Hippocampal formation (tissue), 2 donors: ENCODE results near the gene JRKL.
"Not testable (repeated sequence)": the region's sequence is repeated elsewhere in the genome, so short reads cannot be mapped to it uniquely, and the experiment has no call there.

Experiments used
- DNase-seq, 2 donors: peaks; one replicate each; lab custom pipeline; 2025; lab: John Stamatoyannopoulos, UW

JRKL gene

DNA sequence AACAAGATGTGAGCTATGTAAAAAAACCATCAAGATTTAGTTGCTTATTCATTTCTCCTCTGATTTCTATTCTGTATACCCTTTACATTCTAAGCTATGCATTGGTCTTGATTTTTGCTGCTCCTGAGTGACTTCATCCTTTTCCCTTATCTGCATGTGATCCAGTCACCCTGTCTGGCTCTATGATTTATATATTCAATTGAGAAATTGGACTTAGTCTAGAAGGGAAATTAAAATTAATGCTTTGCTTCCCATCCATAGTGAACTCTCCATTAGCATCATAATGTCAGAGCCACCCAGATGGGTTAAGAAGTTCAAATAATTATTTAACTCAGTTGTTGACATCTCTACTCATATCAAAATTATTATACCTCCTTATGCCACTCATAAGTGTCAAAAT, 5.0 kb downstream of the JRKL start:
- no peak for DNase-seq

DNA sequence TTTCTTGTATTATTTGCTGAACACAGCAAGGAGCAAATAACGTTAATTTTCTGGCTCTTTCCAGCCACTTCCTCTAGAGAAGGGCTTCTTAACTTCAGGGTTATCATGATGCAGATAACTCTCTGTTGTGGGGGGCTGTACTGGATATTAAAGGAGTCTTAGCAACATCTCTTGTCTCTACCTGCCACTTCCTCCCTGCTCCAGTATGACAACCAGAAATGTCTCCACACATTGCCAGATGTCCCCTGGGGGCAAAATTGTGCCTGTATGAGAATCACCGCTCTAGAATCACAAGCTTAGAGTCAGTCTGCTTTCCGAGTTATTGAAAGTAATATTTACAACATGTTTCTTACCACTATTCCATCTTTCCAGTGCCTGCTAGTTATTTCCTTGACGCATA, 6.8 kb downstream of the JRKL start:
- no peak for DNase-seq

DNA sequence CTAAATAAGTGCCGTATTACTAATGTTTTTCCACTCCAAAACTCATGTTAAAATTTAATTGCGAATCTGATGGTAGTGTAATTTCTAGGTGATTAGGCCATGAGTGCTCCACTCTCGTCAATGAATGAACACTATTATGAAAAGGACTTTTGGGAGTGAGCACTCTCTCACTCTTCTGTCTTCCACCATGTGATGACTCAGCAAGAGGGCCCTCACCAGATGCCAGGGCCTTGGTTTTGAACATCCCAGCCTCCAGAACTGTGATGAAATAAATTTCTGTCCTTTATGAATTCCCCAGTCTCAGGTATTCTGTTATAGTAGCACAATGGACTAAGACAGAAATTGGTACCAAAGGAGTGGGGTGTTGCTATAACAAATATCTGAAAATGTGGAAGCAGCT, 8.1 kb downstream of the JRKL start:
- DNase-seq, result no peak

DNA sequence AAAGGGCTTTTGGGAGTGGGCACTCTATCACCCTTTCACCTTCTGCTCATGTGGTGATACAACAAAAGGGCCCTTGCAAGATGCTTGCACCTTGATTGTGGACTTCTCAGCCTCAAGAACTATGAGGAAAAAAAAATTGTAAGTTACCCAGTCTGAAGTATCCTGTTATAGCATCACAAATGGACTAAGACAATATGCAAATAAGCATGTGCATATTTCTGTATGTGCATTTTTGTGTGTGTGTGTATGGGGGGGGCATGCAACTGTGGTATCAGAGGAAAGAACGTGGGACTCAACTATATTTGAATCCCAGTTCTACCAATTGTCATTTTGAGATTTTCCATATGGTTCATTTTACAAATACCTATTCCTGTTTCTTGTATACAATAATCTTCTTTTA, 10.9 kb downstream of the JRKL start:
- no peak for DNase-seq

DNA sequence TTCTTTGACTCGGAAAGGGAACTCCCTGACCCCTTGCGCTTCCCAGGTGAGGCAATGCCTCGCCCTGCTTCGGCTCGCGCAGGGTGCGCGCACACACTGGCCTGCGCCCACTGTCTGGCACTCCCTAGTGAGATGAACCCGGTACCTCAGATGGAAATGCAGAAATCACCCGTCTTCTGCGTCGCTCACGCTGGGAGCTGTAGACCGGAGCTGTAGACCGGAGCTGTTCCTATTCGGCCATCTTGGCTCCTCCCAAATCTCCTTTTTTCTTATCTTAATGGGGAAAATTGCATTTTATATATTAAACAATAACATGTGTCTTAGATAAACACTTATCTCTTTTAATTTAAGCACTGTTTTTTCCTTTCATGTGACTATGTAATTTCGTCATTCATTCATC, 21.6 kb downstream of the JRKL start:
- not testable (repeated sequence) for DNase-seq

DNA sequence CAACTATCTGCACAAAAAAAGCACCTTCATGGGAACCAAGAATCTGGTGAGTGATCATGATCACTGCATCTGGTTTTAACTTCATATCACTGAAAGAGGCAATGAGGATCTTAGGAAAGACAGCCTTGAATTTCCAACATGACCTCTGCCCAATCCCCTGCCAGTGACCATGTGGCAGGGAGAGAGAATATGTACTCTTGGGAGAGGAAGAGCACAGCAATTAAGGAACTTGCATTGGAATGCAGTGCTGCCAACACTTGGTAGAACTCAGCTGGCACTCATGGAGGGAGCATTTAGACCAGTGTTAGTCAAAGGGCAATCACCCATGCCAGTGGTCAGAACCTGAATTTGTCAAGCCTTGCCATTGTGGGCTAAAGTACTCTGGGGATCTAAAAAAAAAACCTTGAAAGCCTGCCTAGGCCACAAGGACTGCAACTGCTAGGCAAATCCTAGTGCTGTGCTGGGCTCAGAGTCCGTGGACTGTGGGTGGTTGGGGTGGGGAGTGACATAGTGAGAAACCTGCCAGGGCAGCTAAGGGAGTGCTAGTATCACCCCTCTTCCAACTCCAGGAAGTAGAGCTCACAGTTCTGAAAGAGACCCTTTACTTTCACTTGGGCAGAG, 23.1 kb downstream of the JRKL start:
- no peak for DNase-seq

DNA sequence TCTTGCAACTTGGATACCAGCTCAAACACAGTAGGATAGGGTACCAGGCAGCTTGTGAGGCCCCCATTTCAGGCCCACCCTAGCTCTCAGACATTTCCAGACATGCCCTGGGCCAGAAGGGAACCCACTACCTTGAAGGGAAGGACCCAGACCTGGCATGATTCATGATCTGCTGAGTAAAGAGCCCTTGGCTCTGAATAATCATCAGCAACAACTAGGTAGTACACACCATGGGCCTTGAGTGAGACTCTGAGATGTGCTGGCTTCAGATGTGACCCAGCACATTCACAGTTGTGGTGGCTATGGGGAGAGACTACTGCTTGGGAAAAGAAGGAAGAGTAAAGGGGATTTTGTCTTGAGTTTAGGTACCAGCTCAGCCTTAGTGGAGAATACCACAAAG, 23.6 kb downstream of the JRKL start:
- no peak for DNase-seq

DNA sequence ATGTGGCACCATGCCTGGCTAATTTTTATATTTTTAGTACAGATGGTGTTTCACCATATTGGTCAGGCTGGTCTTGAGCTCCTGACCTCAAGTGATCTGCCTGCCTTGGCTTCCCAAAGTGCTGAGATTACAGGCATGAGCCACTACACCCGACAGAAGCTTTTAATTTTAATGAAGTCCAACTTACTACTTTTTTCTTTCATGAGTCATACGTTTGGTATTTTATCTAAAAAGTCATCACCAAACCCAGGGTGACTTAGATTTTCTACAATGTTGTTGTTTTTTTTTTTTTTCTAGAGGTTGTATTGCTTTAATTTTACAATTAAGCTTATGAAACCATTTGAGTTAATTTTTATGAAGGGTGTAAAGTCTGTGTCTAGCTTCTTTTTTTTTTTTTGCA, 34.9 kb downstream of the JRKL start:
- no peak for DNase-seq

DNA sequence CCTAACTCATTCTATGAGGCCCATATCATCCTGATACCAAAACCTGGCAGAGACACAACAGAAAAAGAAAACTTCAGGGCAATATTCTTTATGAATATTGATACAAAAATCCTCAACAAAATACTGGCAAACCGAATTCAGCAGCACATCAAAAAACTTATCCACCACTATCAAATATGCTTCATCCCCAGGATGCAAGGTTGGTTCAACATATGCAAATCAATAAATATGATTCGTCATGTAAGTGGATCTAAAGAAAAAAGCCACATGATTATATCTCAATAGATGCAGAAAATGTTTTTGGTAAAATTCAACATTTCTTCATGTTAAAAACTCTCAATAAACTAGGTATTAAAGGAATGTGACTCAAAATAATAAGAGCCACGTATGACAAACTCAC, 40.9 kb downstream of the JRKL start:
- DNase-seq, result no peak

DNA sequence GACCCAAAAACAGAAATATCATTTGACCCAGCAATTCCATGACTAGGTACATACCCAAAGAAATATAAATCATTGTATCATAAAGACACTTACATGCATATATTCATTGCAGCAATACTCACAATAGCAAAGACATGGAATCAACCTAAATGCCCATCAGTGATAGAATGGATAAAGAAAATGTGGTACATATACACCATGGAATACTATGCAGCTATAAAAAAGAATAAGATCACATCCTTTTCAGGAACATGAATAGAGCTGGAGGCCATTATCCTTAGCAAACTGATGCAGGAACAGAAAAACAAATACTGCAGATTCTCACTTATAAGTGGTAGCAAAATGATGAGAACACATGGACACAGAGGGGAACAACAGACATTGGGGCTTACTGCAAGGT, 42.8 kb downstream of the JRKL start:
- not testable (repeated sequence) for DNase-seq
